ENCODE measurements around the gene OGDH.
"Not testable (repeated sequence)": the region's sequence is repeated elsewhere in the genome, so short reads cannot be mapped to it uniquely, and the experiment has no call there.

Gene OGDH

GRCh38 chr7:44678101-44678470 lies 71.7 kb downstream of the OGDH start:
- DNase-seq, result no peak

GRCh38 chr7:44678471-44679179 lies 72.2 kb downstream of the OGDH start:
- DNase-seq, result no peak

- no peak for DNase-seq
These were observed 75.2 kb downstream of the OGDH start for GRCh38 chr7:44681645-44682044.

- DNase-seq, result no peak
These were observed 79.3 kb downstream of the OGDH start for GRCh38 chr7:44685723-44686122.

- no peak for DNase-seq
These were observed 83.0 kb downstream of the OGDH start for GRCh38 chr7:44689427-44689826.

- no peak for DNase-seq
These were observed 87.3 kb downstream of the OGDH start for GRCh38 chr7:44693641-44694313.

- DNase-seq, result no peak
These were observed 87.9 kb downstream of the OGDH start for GRCh38 chr7:44694326-44694725.

GRCh38 chr7:44694766-44695165 lies 88.3 kb downstream of the OGDH start:
- no peak for DNase-seq

- no peak for DNase-seq
These were observed 89.3 kb downstream of the OGDH start for GRCh38 chr7:44695756-44696155.

GRCh38 chr7:44696728-44697127 lies 90.3 kb downstream of the OGDH start:
- no peak for DNase-seq

- no peak for DNase-seq
These were observed 91.0 kb downstream of the OGDH start for GRCh38 chr7:44697136-44698045.

GRCh38 chr7:44698046-44698580 lies 91.7 kb downstream of the OGDH start:
- no peak for DNase-seq

- not testable (repeated sequence) for DNase-seq
These were observed 93.2 kb downstream of the OGDH start for GRCh38 chr7:44699598-44699997.

- no peak for DNase-seq
These were observed 93.9 kb downstream of the OGDH start for GRCh38 chr7:44700322-44700721.

- DNase-seq, result not testable (repeated sequence)
These were observed 97.0 kb downstream of the OGDH start for GRCh38 chr7:44703391-44703790.

- no peak for DNase-seq
These were observed 97.5 kb downstream of the OGDH start for GRCh38 chr7:44703921-44704320.

GRCh38 chr7:44705434-44705833 lies 99.0 kb downstream of the OGDH start:
- no peak for DNase-seq

GRCh38 chr7:44706788-44707557 lies 100.5 kb downstream of the OGDH start:
- no peak for DNase-seq

GRCh38 chr7:44707558-44708230 lies 101.3 kb downstream of the OGDH start:
- DNase-seq, result no peak

- no peak for DNase-seq
These were observed 102.8 kb downstream of the OGDH start for GRCh38 chr7:44709011-44709915.
